OCI-LY3 (cell line): ENCODE data around the gene SHANK2.

ENCODE experiments used
- CTCF ChIP-seq: fragments of 200-600, 300-600 bp; sonication (generic); IDR thresholded peaks from 2 replicates; pipeline ENCODE4 v1.5.1; 2014; ENCODE audit warnings: antibody characterized with exemption, low read length, low read depth
- EZH2phosphoT487 ChIP-seq: fragments of 200-600 bp; shearing (Covaris generic); IDR thresholded peaks from 2 replicates; pipeline ENCODE4 v1.6.1; 2018; ENCODE audit warnings: antibody characterized with exemption, mixed run types, low read depth

DNA sequence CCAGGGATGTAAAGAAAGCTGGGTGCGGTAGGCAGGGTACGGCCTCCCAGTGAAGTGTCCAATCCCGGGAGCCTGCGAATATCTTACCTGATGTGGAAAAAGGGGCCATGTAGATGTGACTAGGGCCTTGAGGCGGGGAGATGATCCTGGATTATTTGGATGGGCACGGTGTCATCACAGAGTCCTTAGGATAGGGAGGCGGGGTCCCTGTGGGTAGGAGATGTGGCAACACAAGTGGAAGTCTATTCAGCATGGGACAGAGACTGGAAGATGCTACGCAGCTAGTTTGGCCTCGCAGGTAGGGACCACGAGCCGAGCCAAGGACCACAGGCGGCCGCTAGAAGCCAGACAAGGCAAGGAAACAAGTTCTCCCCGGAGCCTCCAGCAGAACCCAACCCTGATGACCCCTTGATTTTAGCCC, 46.4 kb upstream of the SHANK2 start:
- TF ChIP-seq CTCF (no peak), EZH2phosphoT487 (no peak)
